SKM-1 (cell line): ENCODE measurements around the gene NUDT1.

ENCODE experiments used
- DNase-seq: peaks from one replicate; lab custom pipeline; 2025; ENCODE audit not compliant: unreplicated experiment; lab: John Stamatoyannopoulos, UW

The NUDT1 gene

GRCh38 chr7:2223321-2223720 is 18.7 kb upstream of the NUDT1 start:
- DNase-seq: no peak

- no peak for DNase-seq
Measured at GRCh38 chr7:2224491-2224928, 17.5 kb upstream of the NUDT1 start.

- no peak for DNase-seq
Measured at GRCh38 chr7:2224934-2225333, 17.1 kb upstream of the NUDT1 start.

- DNase-seq: no peak
Measured at GRCh38 chr7:2225336-2225735, 16.7 kb upstream of the NUDT1 start.

DNA sequence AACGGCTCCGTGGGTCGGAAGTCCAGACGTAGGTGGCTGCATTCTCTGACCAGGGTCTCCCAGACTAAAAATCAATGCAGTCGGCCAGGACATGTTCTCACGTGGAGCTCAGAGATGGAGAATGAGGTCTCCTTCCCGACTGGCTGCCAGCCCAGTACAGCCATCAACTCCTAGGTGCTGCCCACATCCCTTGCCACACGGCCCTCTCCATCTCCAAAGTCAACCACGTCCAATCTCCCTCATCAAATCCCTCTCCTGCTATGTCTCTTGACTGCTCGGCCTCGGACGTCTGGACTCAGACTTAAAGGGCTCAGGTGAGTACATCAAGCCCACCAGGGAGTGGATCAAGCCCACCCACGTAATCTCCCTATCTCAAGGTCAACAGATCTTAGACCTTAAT is 16.2 kb upstream of the NUDT1 start:
- DNase-seq: no peak

- no peak for DNase-seq
Measured at GRCh38 chr7:2227699-2228098, 14.3 kb upstream of the NUDT1 start.

DNA sequence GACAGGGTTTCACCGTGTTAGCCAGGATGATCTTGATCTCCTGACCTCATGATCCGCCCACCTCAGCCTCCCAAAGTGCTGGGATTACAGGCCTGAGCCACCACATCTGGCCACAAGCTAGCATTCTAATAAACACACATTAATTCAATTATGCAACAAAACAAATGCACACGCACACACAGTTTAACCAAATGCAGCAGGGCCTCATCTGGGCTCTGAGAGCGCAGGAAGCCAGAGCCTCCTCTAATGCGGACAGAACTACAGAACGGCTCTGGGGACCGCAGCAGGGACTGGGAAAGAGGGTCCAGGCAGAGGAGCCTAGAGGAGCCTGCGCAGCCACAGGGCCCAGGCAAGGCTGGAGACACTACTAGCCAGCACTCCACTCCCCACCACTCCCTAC is 13.1 kb upstream of the NUDT1 start:
- DNase-seq: no peak

GRCh38 chr7:2229467-2229866 is 12.6 kb upstream of the NUDT1 start:
- no peak for DNase-seq

GRCh38 chr7:2230226-2230625 is 11.8 kb upstream of the NUDT1 start:
- no peak for DNase-seq

GRCh38 chr7:2230882-2231281 is 11.1 kb upstream of the NUDT1 start:
- no peak for DNase-seq

DNA sequence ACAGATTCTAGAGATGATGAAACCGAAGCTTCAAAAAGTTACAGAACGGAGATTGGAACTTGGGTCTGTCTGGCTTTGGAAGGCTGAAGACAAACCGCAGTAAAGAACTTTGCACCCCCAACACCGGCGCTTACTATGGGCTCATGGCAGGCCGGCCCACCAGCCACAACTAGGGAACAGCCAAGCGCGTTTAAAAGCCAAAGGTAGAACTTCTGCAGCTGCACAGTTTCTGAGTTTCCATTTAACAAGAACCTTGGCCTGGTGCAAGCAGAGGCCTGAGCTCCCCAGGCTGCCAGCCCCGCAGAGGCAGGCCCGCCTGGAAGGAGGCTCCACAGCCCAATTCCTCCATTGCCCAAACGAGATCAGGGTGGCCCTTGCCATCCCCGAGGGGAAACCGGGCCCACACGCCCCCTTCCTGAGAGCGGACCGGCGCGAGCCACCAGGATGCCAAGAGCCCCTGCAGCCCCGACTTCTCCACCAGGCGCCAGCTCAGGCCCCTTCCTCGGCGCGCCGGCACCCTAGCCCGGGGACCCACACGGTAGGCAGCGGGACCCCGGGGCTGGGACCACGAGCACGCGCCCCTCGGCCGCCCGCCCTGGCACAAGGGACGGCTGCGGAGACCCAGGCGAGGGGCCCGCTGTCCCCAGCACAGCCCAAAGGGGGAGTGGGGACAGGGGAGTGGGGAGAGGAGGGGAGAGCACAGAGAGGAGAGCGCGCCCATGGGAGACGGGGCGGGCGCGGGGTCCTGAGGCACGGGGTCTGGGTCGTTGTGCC is 9.8 kb upstream of the NUDT1 start:
- no peak for DNase-seq

DNA sequence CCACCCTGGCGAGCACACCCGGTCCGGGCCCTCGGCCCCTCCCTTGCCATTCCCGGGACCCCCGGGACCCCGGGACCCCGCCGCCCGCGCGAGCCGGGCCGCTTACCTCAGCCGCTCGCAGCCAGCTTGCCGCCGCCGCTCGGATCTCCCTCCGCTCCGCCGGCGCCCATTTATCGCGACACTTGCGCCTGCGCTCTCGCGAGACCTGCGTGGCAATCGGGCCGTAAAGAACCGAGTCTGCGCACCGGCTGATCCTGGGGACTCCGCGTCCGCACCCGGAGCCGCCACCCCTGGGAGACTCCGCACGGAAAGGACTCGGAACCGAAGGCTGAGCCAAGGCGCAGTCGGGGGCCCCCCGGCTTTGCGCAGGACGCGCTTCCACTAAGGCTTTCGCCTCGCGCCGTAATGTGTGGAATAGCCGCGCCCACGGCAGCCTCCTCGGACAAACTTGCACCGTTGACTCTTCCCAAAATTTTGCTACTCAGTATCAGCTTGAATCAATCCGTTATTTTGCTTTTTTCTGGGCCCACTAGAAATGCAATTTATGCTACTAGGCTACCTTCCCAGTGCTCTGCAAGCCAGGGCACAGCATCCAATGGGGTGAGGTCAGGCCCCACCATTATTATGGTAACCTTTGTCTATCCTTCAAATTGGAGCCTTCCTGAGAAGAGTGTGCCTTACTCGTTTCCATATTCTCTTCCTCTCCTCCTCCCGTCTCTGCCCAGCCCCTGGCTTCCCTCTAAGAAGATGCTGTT is 9.1 kb upstream of the NUDT1 start, which contains the start of gene MAD1L1:
MAD1L1 (minus strand) TSS at position 180 of the 755 bp plus-strand sequence. CDS start 2,812 bp downstream, outside the sequence.
- peak; percentile 74 for DNase-seq

DNA sequence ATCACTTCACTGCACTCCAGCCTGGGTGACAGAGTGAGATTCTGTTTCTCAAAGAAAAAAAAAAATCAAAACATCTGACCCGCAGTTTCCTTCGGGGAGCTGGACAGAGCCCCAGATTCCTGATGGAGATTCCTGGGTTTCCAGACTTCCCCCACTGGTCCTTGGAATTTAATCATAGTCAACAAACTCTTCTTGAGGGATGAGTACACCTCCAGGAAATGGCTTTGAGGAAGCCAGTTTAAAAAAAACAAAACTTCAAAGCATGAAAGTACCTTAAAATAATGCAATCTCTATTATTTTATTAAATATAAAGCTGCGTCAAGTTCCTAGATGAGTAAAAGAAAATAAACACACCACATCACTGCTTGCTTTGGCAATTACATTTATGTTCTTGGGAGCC is 8.1 kb upstream of the NUDT1 start:
- no peak for DNase-seq

GRCh38 chr7:2237109-2237602 is 4.9 kb upstream of the NUDT1 start:
- DNase-seq: peak; percentile 92

- no peak for DNase-seq
Measured at GRCh38 chr7:2239242-2239641, 2.8 kb upstream of the NUDT1 start.

- DNase-seq: no peak
Measured at GRCh38 chr7:2242541-2243429, 759 bp downstream of the NUDT1 start.

- no peak for DNase-seq
Measured at GRCh38 chr7:2243458-2243857, 1.4 kb downstream of the NUDT1 start.

DNA sequence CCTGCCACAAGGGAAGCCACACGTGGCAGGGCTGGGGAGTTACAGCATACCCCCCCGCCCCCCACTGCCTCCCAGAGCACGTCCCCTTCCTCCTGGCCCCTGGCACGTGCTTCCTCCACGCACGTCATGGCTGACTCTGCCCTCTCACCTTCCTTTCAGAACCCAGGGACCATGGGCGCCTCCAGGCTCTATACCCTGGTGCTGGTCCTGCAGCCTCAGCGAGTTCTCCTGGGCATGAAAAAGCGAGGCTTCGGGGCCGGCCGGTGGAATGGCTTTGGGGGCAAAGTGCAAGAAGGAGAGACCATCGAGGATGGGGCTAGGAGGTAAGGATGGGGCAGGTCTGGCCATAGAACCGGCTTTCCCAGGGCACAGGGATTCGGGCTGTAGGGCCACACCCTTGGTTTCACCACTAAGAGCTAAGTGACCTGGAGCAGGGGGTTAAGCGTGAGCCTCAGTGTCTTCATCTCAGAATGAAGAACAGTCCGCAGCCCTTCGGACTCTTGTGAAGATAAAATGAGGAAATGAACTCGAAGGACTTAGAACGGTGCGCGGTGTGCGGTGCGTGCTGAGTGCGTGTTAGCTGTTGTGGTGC is 2.5 kb downstream of the NUDT1 start:
- no peak for DNase-seq

DNA sequence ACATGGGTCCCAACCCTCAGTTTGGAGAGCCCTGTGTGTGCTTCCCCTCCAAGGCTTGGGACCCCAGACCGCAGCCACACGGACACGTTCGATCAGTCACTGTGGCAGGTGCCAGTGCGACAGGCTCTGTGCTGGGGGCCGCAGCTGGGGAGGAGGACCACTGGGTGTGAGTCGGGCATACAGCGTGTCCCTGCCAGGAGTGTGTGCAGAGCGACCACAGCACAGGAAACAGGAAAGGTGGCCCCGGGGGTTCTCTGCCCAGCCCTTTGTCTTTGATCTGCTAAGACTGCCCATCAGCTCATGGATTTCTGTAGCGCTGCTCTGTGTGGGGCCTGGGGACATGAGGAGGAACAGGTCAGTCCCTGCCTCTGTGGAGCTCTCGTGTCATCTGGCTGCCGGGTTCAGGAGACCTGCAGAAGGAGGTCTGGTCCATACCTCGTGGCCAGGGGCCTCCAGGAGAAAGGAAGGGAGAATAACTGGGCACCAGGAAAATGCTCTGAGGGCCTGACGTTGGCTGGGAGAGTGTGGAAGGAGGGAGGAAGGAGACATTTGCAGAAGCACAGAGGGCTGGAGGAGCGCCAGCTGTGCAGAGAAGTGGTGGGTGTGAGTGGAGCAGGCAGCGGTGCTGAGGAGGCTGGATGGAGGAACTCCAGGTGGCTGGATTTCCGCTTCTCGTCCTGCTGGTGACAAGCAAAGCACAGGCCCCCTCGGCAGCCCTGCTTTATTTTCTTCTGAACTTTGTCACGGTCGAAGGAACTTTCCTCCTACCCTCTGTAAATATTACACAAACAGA is 4.1 kb downstream of the NUDT1 start:
- no peak for DNase-seq
